Kasumi-1 (cell line): ENCODE data around the gene BHLHE23.

Source experiments
- DNase-seq, 2 experiments: peaks; one replicate each; lab custom pipeline; 2025; lab: John Stamatoyannopoulos, UW

Gene BHLHE23

GRCh38 chr20:62971950-62972844, 34.6 kb downstream of the BHLHE23 start:
- peak; percentile 86 to 89 for DNase-seq

GRCh38 chr20:62971211-62971949, 35.4 kb downstream of the BHLHE23 start:
- DNase-seq: no peak

GRCh38 chr20:62970307-62971210, 36.2 kb downstream of the BHLHE23 start:
- no peak for DNase-seq

DNA sequence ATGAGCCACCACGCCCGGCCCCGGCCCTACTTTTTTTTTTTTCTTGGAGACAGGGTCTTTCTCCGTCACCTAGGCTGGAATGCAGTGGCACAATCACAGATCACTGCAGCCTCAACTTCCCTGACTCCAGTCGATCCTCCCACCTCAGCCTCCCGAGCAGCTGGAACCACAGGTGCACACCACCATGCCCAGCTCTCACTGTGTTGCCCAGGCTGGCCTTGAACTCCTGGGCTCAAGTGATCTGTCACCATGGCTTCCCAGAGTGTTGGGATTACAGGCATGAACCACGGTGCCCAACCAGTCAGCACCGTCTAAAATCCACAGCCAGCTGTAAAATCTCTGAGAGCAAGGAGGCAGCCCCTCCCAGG, 36.8 kb downstream of the BHLHE23 start:
- no peak for DNase-seq

- DNase-seq: peak; percentile 13 to 20
Observed at GRCh38 chr20:62969179-62969760, 37.5 kb downstream of the BHLHE23 start.

DNA sequence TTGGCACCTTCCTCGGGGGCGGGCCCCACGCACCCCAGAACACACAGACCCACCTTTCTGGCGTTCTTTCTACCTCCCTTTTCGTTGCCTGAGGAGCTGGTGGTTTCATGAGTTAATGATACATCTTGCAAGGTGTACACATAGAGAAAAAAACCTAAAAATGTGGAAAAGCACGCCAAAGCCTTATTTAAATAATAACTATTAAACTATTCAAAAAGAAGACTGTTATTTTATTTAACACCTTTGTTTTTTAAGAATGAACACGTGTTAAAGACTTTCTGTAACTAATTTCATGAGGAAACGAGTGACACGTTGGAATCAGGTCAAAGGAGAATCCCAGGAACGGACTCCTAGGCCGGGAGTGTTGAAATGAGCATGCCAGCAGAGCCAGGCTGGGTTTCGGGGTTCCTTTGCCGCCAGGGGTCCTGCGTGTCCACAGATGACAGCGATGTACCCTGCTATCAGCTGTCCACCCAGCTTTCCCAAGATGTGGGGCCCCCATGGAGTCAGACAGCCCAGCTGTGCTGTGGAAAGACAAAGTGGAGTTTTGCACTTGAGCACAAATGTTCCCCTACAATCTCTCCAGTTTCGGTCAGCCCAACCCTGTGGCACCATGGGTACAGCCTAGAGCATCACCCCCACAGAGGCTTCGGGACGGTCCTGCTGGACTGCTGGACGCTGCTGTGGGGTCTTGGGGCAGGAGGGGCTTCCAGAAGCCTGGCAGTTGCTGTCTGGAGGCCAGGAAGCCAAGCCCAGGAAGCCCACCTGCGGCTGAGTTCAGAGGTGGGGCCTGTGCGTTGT, 38.2 kb downstream of the BHLHE23 start:
- no peak for DNase-seq

DNA sequence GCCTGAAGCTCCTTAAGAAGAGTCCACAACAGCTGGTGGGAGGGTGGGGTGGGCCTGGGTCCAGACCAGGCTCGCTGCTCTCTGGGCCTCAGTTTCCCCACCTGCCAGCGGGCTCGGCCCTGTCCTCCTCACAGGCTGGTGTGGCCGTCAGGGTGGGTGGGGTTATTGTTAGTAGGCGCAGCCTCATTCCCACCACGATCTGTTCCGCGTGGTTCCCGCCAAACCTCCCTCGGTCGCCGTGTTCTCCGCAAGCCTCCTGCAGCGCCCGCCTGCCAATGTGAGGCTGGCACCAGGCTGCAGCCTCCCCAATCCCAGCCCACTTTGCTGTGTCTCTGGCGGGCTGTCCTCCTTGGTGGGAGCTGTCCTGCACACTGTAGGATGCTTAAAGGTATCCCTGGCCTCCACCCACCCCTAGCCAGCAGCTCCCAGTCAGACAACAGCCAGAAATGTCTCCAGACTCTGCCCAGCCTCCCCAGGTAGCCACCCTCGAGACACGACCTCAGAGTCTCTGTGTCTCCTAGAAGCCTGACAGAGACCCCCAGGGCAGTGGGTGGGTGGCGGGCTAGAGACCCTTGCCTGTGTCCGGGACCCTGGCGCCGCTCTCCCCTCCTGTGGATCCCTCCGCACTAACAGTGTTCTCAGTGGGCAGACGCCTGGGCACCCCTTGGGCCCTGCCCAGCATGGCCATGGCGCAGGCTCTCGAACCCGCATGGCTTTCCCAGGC, 39.0 kb downstream of the BHLHE23 start:
- DNase-seq: no peak

DNA sequence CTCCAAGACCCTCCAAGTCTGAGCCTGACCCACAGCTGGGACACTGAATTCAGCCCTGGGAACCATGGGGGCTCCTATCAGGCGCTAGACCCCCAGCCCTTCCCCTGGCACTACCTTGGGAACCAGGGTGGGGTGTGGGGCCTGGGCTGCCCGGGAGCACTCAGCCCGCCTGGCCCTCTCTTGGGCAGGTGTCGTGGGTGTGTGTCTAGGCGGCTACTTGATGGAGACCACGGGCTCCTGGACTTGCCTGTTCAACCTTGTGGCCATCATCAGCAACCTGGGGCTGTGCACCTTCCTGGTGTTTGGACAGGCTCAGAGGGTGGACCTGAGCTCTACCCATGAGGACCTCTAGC, 39.6 kb downstream of the BHLHE23 start:
- no peak for DNase-seq

GRCh38 chr20:62966212-62967148, 40.3 kb downstream of the BHLHE23 start:
- no peak for DNase-seq

DNA sequence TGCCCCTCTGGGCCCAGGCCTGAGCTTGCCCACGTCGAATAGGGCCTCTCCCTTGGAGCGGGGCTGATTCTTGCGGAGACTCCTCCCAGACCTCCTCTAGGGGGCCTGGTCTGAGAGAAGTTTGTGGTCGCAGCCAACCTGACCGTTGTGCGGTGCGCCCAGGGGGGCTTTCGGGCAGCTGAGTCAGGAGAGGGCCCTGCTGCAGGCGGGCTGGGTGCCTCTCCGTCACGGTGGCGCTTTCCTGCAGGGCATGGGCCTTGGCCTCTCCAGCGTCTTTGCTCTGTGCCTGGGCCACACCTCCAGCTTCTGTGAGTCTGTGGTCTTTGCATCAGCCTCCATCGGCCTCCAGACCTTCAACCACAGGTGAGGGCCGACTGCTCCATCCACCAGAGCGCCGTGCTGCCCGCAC, 41.4 kb downstream of the BHLHE23 start:
- no peak for DNase-seq

DNA sequence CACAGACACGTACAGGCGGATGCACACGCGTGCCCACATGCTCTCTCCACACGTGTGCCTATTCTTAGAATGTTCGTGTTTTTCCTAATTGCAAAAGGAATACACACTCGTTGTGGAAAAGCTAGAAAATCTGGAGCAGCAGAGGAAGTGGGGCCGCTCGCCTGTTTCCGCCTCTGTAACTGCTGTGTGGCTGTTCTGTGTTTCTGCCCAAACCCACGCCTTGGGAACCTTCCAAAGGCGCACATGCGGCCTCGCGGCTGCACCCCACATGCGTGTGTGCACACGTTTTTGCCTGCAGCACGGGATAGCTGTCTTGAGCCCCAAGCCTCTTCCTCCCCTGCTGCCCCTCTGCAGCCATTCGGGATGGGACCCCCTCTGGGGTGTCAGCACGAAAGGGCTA, 42.1 kb downstream of the BHLHE23 start:
- DNase-seq: peak; percentile 53 to 60

- DNase-seq: no peak
Observed at GRCh38 chr20:62963614-62964397, 43.0 kb downstream of the BHLHE23 start.

DNA sequence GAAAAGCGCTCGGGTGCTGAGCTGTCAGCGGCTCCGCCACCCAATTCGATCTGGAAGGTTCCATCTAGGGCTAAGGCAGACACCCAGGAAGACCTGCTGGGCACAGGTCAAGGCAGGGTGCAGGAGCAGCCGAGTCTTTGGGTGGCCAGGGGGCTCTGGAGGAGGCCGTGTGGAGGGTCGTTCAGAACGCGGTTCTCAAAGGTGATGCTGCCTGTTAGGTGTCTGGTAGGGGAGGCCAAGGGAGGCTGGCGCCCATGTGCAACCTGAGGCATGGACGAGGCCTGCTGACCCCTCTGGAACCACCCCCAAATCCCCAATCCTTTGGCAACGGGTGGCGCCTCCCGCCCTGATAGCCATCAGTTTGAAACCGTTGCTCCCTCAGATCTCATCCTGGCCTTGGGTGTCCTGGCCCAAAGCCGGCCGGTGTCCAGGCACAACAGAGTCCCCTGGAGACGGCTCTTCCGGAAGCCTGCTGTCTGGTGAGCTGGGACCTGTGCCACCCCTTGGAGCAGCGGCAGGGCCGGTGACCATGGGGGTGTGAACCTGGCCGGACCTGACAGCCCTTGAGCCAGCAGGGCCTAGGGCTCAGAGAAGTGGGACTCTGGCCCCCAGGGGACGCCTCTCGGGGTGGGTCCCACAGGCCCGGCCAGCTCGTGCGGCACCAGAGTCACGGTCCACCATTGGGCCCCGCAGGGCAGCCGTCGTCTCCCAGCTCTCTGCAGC, 43.7 kb downstream of the BHLHE23 start:
- DNase-seq: no peak

DNA sequence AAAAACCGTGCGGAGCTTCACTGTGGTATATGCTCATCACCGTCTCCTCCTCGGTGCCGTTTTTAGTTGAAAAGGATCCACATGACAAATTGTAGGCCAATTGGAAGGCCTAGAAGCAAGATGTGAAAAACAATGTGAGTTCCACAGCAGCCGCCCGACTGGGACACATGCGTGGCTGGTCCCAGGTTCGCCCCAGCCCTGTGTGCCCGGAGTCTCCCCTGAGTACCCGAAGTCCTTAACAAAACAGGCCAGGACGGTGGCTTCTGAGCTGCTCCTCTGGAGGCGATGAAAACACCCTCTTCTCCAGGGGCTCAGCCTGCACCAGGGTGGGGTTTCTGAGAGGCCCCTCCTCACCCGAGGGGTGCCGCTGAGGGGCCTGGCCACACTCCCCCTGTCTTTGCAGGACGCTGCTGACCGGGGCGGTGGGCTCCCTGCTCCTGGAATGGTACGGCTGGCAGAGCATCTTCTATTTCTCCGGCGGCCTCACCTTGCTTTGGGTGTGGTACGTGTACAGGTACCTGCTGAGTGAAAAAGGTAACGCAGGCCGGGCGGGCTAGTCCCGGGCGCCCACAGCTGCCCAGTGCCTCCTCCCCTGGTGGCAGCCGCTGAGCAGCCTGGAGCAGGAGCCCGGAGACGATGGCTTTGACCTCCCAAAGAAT, 44.4 kb downstream of the BHLHE23 start:
- no peak for DNase-seq

DNA sequence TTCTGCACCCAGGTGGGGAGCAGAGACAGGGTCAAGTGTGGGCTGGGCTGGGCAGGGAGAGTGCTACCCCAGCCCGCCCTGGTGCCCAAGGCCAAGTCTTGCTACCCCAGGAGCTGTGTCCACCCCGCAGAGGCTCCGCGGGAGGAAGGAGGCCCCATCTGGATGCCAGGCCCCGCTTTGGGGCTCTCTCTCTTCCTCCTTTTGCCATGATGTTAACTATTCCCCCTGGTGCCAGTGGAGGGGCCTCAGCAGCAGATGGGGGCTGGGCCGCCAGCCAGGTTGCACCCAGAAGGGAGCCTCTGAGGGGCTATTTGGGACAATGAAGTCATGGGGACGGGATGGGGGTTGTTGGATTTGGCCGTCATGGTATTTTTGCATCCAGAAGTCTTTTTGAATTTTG, 45.0 kb downstream of the BHLHE23 start:
- no peak for DNase-seq

DNA sequence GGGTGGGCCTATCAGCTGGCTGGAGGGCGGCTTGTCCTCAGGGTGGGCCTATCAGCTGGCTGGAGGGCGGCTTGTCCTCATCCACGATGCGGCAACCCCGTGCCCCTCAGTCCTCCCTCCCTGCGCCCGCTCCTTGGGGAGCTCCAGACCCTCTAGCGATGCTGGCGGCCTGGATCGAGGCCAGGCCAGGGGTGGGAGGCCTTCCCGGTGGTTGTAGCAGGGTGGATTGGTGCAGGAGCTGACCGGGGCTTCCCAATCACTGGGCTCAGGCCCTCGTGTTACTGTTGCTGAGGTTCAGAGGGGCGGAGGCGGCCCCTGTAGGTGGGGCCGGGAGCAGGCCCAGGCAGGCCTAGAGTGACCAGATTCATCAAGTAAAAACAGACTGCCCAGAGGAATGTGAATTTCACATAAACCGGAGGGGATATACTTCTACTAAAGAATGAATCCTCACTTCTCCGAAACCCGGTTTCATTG, 45.4 kb downstream of the BHLHE23 start:
- DNase-seq: no peak
